SU-DHL-6 (cell line): ENCODE measurements around the gene GRID1.

Experiments
- EZH2phosphoT487 ChIP-seq: fragments of 200-600 bp; sonication (generic), shearing (Covaris generic); conservative IDR thresholded peaks from 2 replicates; pipeline ENCODE4 v1.6.1; 2018; ENCODE audit warnings: mild to moderate bottlenecking, antibody characterized with exemption, low read length, moderate library complexity, mixed read lengths
- TF ChIP-seq, protein P1 (sequence below): fragments of 200-600 bp; sonication (generic); IDR thresholded peaks from one replicate; pipeline ENCODE4 v1.5.1; 2017; ENCODE audit warnings: antibody characterized with exemption, mild to moderate bottlenecking, low read length, moderate library complexity; ENCODE audit not compliant: insufficient read depth, poor library complexity, severe bottlenecking

GRCh38 chr10:86345296-86345858, 21.2 kb downstream of the GRID1 start:
- TF ChIP-seq, protein P1, sequence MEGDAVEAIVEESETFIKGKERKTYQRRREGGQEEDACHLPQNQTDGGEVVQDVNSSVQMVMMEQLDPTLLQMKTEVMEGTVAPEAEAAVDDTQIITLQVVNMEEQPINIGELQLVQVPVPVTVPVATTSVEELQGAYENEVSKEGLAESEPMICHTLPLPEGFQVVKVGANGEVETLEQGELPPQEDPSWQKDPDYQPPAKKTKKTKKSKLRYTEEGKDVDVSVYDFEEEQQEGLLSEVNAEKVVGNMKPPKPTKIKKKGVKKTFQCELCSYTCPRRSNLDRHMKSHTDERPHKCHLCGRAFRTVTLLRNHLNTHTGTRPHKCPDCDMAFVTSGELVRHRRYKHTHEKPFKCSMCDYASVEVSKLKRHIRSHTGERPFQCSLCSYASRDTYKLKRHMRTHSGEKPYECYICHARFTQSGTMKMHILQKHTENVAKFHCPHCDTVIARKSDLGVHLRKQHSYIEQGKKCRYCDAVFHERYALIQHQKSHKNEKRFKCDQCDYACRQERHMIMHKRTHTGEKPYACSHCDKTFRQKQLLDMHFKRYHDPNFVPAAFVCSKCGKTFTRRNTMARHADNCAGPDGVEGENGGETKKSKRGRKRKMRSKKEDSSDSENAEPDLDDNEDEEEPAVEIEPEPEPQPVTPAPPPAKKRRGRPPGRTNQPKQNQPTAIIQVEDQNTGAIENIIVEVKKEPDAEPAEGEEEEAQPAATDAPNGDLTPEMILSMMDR, result no peak
- no peak for TF ChIP-seq EZH2phosphoT487
